Spleen (tissue), 11 donors: ENCODE results near the gene ZNF267. TPM values are rescaled to one million over a fixed set of nuclear protein-coding genes. Genes with fewer than 3 reads are reported as not detected.
"Not testable (repeated sequence)": the region's sequence is repeated elsewhere in the genome, so short reads cannot be mapped to it uniquely, and the experiment has no call there.

ENCODE experiments used
- DNase-seq: peaks from one replicate; pipeline ENCODE4 v3.0.0-alpha.2; 2020
- H3K27ac ChIP-seq, 8 donors: fragments of 200-600 bp; sonication (generic) in 7 of 8; 1 replicate in 4 of 8; 2 replicates in 4 of 8; pipeline versions ENCODE4 v1.5.0 to v1.8.0; 2016 to 2021; ENCODE audit warnings: inconsistent platforms in 4 of 8, mild to moderate bottlenecking in 4 of 8, moderate library complexity in 1 of 8
- H3K27me3 ChIP-seq, 7 donors: fragments of 200-600 bp; sonication (generic) in 6 of 7; replicated peaks in 1 of 7; 1 replicate in 4 of 7; 2 replicates in 3 of 7; pipeline versions ENCODE4 v1.5.0 to v1.8.0; 2016 to 2021; ENCODE audit warnings: inconsistent platforms in 3 of 7, mild to moderate bottlenecking in 1 of 7
- H3K36me3 ChIP-seq, 6 donors: fragments of 200-600 bp; sonication (generic) in 5 of 6; 1 replicate in 4 of 6; 2 replicates in 2 of 6; pipeline versions ENCODE4 v1.5.0 to v1.8.0; 2016 to 2021; ENCODE audit warnings: inconsistent platforms in 2 of 6
- H3K4me1 ChIP-seq, 6 donors: fragments of 200-600 bp; sonication (generic) in 5 of 6; 1 replicate in 3 of 6; 2 replicates in 3 of 6; pipeline versions ENCODE4 v1.5.0 to v1.8.0; 2016 to 2021; ENCODE audit warnings: inconsistent platforms in 3 of 6
- H3K4me3 ChIP-seq, 8 donors: fragments of 200-600 bp; sonication (generic) in 7 of 8; 1 replicate in 4 of 8; 2 replicates in 4 of 8; pipeline versions ENCODE4 v1.5.0 to v1.8.0; 2016 to 2021; ENCODE audit warnings: inconsistent platforms in 4 of 8, mild to moderate bottlenecking in 4 of 8, moderate library complexity in 2 of 8
- H3K9me3 ChIP-seq, 8 donors: fragments of 200-600 bp; sonication (generic) in 7 of 8; 1 replicate in 4 of 8; 2 replicates in 4 of 8; pipeline versions ENCODE4 v1.5.0 to v1.8.0; 2016 to 2021; ENCODE audit warnings: inconsistent platforms in 4 of 8
- POLR2A ChIP-seq, 3 donors: fragments of 450-650 bp; IDR thresholded peaks; one replicate each; pipeline ENCODE4 v1.5.1; 2017; ENCODE audit warnings: antibody characterized with exemption in 3 of 3, mild to moderate bottlenecking in 1 of 3
- POLR2AphosphoS5 ChIP-seq, 3 donors: sonication (generic); formaldehyde crosslinking; IDR thresholded peaks; one replicate each; pipeline ENCODE4 v1.5.1; 2017; ENCODE audit warnings: antibody characterized with exemption in 3 of 3
- whole genome bisulfite sequencing, 5 donors: extraction: QIAGEN DNeasy Blood & Tissue Kit in 3 of 5; methylation state at CpG; one replicate each; pipeline versions ENCODE4 v1.1.5 to v1.1.7; 2013 to 2018; 5-methylcytosine and 5-hydroxymethylcytosine counted together
- intact Hi-C: fragments of 100-400 bp; cut with DNase I; formaldehyde crosslinking; loops from one replicate; pipeline ENCODE4 v1.15.0; 2023; ENCODE audit warnings: low total_unique reads
- polyA plus RNA-seq, 3 donors: library from polyadenylated mRNA; stranded (reverse); fragments of 200-250 nt; gene quantifications; one replicate each; pipeline ENCODE4 v1.2.1, GENCODE V29; 2013
- total RNA-seq, 7 donors: library from RNA; depleted of rRNA in 3 of 7; stranded (reverse); fragments of >200 nt in 3 of 7; fragmentation: NEBNext Ultra II Directional in 4 of 7; extraction: Animal tissue kit (Norgen Biotek cat#: 25700) in 4 of 7; gene quantifications; one replicate each; pipeline versions ENCODE4 v1.1.0 to v1.2.1, GENCODE V29; 2016 to 2021
- TF ChIP-seq, protein P1 (sequence below), 11 experiments: fragments of 200-600 bp in 7 of 11; fragments of 450-650 bp in 4 of 11; sonication (generic) in 4 of 11; IDR thresholded peaks in 8 of 11; conservative IDR thresholded peaks in 3 of 11; 1 replicate in 7 of 11; 2 replicates in 4 of 11; pipeline versions ENCODE4 v1.4.0 to v1.8.0; 2016 to 2021; ENCODE audit warnings: antibody characterized with exemption in 11 of 11, inconsistent platforms in 4 of 11, mild to moderate bottlenecking in 1 of 11
- donor health status: healthy with polysubstance abuse.
- donor health status: DM: no; HTN: no; CAD: no; lungs with moderate emphysema.
- donor health status: DM: no; HTN: no; CAD: no.
- donor health status: Bipolar disorder and iron deficiency.
- donor health status: healthy.
- donor health status: DM: no; HTN: no; CAD: no.
- donor health status: DM: yes; HTN: yes; CAD: no.

Gene ZNF267
- total and polyA plus RNA-seq, 10 donors, result 9.0 to 50.6 (median 37.7) TPM

DNA sequence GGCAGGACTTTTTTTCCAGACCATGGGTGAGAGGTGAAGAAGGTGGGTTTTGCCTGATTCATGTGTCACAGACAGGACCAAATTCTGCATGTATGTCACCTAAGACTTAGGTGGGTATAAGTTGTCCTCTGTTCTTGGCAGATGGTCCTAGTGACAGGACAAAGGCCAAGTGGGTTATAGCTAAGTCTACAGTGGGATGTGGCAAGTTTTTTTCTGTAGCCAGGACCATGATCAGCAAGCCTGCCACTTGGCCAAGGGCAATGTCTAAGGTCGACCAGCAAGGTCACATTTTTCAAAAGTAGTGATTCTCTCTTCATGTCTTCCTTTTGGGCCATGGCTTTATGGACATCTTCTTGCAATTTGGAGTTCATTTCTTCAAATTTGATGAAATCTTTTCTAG, 20.2 kb downstream of the ZNF267 start:
- intact Hi-C loops, result no loop called here

DNA sequence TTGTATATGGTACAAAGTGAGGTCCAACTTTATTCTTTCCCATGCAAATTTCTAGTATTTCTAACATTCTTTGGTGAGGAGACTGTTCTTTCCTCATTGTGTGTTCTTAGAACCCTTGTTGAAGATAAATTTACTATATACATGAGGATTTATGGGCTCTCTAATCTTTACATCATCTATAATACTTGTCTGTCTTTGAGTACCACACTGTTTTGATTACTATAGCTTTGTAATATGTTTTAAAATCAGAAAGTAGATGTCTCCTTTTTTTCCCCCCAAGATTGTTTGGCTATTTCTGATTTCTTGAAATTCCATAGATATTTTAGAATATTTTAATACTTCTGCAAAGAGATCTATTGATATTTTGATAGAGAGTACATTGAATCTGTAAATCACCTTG, 23.7 kb downstream of the ZNF267 start:
- Histone ChIP-seq H3K4me3 (no peak overlapping the region), H3K4me1 (peaks cover 0 to 5% (median 0%) of the 10 kb centered on the region in 6 donors), H3K9me3 (peaks cover 14 to 93% (median 69%) of the 10 kb centered on the region in 8 donors), H3K36me3 (peaks cover 13 to 95% (median 68%) of the 10 kb centered on the region in 6 donors), H3K27me3 (no peaks in the 10 kb centered on the region), H3K27ac (no peak overlapping the region)
- TF ChIP-seq POLR2AphosphoS5 (IDR thresholded peaks at IDR 0.05), result no peak
- no peak for DNase-seq
- intact Hi-C loops, result no loop called here

More for the DNA sequence above, 20.2 kb downstream of the ZNF267 start:
- Histone ChIP-seq H3K36me3 (peaks cover 22 to 100% (median 95%) of the 10 kb centered on the region in 6 donors), H3K9me3 (peaks cover 11 to 97% (median 68%) of the 10 kb centered on the region in 8 donors), H3K4me3 (no peak overlapping the region), H3K27me3 (no peaks in the 10 kb centered on the region), H3K27ac (no peak overlapping the region), H3K4me1 (peaks cover 0 to 5% (median 0%) of the 10 kb centered on the region in 6 donors)
- no peak for DNase-seq
- TF ChIP-seq, protein P1, sequence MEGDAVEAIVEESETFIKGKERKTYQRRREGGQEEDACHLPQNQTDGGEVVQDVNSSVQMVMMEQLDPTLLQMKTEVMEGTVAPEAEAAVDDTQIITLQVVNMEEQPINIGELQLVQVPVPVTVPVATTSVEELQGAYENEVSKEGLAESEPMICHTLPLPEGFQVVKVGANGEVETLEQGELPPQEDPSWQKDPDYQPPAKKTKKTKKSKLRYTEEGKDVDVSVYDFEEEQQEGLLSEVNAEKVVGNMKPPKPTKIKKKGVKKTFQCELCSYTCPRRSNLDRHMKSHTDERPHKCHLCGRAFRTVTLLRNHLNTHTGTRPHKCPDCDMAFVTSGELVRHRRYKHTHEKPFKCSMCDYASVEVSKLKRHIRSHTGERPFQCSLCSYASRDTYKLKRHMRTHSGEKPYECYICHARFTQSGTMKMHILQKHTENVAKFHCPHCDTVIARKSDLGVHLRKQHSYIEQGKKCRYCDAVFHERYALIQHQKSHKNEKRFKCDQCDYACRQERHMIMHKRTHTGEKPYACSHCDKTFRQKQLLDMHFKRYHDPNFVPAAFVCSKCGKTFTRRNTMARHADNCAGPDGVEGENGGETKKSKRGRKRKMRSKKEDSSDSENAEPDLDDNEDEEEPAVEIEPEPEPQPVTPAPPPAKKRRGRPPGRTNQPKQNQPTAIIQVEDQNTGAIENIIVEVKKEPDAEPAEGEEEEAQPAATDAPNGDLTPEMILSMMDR (IDR thresholded peaks at IDR 0.05 in 8 of 11, conservative IDR thresholded peaks at IDR 0.05 in 3 of 11), result no peak
- TF ChIP-seq POLR2A (IDR thresholded peaks at IDR 0.05) (no peak), POLR2AphosphoS5 (IDR thresholded peaks at IDR 0.05) (no peak)
- WGBS, 5 donors, result 79 to 94% (median 90%) methylated on average over 1 of the region's 1 CpG

DNA sequence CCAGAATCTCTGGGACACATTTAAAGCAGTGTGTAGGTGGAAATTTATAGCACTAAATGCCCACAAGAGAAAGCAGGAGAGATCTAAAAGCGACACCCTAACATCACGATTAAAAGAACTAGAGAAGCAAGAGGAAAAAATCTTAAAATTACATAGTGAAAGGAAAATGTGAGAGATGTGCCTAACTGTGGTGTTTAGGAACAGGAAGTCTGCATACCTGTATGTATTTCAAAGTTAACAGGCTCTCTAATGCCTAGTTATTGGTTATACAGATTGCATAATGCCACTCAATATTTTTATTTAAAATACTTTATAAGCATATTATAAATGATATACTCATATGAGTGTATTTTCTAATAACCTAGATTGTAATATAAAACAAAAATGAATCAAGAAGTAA, 25.9 kb downstream of the ZNF267 start:
- Histone ChIP-seq H3K27ac (no peak overlapping the region), H3K4me3 (no peak overlapping the region), H3K4me1 (no peaks in the 10 kb centered on the region), H3K27me3 (no peaks in the 10 kb centered on the region), H3K9me3 (peaks cover 14 to 93% (median 84%) of the 10 kb centered on the region in 8 donors), H3K36me3 (peaks cover 8 to 88% (median 47%) of the 10 kb centered on the region in 6 donors)
- WGBS, 5 donors, result 75 to 85% (median 83%) methylated on average over 2 of the region's 2 CpGs
- no peak for DNase-seq
- TF ChIP-seq POLR2A (IDR thresholded peaks at IDR 0.05), result no peak
- no peak for TF ChIP-seq POLR2AphosphoS5 (IDR thresholded peaks at IDR 0.05)
- TF ChIP-seq, protein P1 (IDR thresholded peaks at IDR 0.05 in 8 of 11, conservative IDR thresholded peaks at IDR 0.05 in 3 of 11), result no peak
- intact Hi-C loops, result no loop called here

DNA sequence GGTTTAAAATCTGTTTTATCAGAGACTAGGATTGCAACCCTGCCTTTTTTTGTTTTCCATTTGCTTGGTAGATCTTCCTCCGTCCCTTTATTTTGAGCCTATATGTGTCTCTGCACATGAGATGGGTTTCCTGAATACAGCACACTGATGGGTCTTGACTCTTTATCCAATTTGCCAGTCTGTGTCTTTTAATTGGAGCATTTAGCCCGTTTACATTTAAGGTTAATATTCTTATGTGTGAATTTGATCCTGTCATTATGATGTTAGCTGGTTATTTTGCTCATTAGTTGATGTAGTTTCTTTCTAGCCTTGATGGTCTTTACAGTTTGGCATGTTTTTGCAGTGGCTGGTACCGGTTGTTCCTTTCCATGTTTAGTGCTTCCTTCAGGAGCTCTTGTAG, 31.0 kb downstream of the ZNF267 start:
- H3K4me3 ChIP-seq, intact Hi-C loops, H3K27me3 ChIP-seq, DNase-seq, H3K27ac ChIP-seq, H3K4me1 ChIP-seq: not testable (repeated sequence)
- H3K9me3 ChIP-seq, result peaks cover 25 to 95% (median 87%) of the 10 kb centered on the region in 8 donors
- 93 to 98% (median 97%) methylated on average over 3 of the region's 3 CpGs for WGBS, 5 donors
- H3K36me3 ChIP-seq, result peaks cover 10 to 85% (median 31%) of the 10 kb centered on the region in 6 donors

DNA sequence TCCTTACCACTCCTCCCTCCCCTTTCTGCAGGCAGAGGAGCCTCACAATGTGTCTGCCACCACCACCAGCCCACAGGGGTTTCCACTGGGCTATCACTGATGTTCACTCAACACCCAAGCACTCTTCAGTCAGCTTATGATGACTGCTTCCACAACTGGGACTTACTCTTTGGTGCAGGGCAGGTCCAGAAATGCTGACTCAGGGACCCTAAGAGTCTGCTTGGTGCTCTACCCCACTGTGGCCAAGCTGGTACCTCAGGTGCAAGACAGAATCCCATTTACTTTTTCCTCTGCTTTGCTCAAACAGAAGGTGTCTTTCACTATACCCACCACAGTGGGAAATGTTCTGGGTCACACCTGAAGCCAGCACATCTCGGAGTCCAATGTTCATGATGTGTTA, 40.1 kb downstream of the ZNF267 start:
- TF ChIP-seq, protein P1 (IDR thresholded peaks at IDR 0.05 in 8 of 11, conservative IDR thresholded peaks at IDR 0.05 in 3 of 11), result no peak
- peak in 1 of 3 donors; percentile 11 for TF ChIP-seq POLR2AphosphoS5 (IDR thresholded peaks at IDR 0.05)
- no peak for TF ChIP-seq POLR2A (IDR thresholded peaks at IDR 0.05)
- peaks cover 65 to 100% (median 100%) of the 10 kb centered on the region in 8 donors for H3K9me3 ChIP-seq

More for the DNA sequence above, 40.1 kb downstream of the ZNF267 start:
- 90 to 100% (median 100%) methylated on average over 1 of the region's 1 CpG for WGBS, 5 donors
- Histone ChIP-seq H3K27ac (no peak overlapping the region), H3K4me3 (peak overlapping the region in 1 of 8 donors; percentile 10), H3K4me1 (no peaks in the 10 kb centered on the region), H3K27me3 (no peaks in the 10 kb centered on the region), H3K36me3 (peaks cover 38 to 100% (median 73%) of the 10 kb centered on the region in 6 donors)
- no peak for DNase-seq
- intact Hi-C loops, result no loop called here
